Stimulated activated CD4-positive, alpha-beta T cell treated with anti-CD3 and anti-CD28 coated beads, TNF-alpha, amount 100 ng/mL, for 1 hour (primary cell): ENCODE results near the gene CST3.
"Not testable (repeated sequence)": the region's sequence is repeated elsewhere in the genome, so short reads cannot be mapped to it uniquely, and the experiment has no call there.

Source experiments
- DNase-seq, 3 donors: peaks; one replicate each; pipeline ENCODE4 v3.0.0-alpha.2; 2020; ENCODE audit warnings: low read depth in 3 of 3, low spot score in 1 of 3

CST3 gene

GRCh38 chr20:23662276-23662870 lies 24.6 kb upstream of the CST3 start:
- no peak for DNase-seq

GRCh38 chr20:23661002-23661429 lies 23.3 kb upstream of the CST3 start:
- no peak for DNase-seq

- no peak for DNase-seq
Observed at GRCh38 chr20:23659989-23660837, 22.5 kb upstream of the CST3 start.

- DNase-seq: not testable (repeated sequence)
Observed at GRCh38 chr20:23659610-23659988, 21.8 kb upstream of the CST3 start.

GRCh38 chr20:23658989-23659609 lies 21.3 kb upstream of the CST3 start:
- DNase-seq: no peak

GRCh38 chr20:23658336-23658735 lies 20.6 kb upstream of the CST3 start:
- DNase-seq: no peak

- no peak for DNase-seq
Observed at GRCh38 chr20:23657202-23657601, 19.4 kb upstream of the CST3 start.

- no peak for DNase-seq
Observed at GRCh38 chr20:23656372-23656771, 18.6 kb upstream of the CST3 start.

DNA sequence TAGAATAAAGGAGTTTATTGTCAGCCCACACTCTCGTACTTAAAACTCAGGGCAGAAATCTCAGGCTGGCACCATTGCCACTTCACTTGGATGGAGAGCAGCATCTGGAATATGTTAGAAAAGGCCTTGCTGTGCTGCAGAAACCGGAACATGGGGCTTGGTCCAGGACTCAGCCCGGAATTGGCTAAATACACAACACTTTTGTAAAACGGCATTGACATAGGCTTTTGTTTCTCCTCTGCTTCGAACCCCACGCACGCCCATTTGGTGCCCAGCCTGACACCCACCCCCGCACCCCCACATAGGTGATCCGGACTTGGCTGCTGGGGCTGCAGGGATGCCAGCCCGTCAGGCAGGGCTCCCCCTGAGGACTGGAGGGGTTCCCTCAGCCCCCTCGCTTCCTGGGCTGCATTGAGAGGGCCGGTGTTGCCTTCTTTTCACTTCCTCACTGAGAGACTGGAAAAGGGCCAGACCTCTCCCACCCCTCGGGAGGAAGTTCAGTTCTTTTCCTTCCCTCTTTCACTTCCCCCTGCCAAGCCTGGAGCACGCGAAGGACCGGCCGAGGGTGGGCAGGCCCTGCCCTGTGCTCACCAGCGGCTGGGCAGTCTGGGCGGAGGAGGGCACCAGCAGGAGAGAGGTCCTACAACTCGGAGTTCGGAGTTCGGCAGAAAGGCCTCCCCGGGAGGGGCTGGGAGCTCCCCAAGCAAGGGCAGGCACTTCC lies 17.9 kb upstream of the CST3 start:
- no peak for DNase-seq

GRCh38 chr20:23654717-23655116 lies 17.0 kb upstream of the CST3 start:
- DNase-seq: no peak

DNA sequence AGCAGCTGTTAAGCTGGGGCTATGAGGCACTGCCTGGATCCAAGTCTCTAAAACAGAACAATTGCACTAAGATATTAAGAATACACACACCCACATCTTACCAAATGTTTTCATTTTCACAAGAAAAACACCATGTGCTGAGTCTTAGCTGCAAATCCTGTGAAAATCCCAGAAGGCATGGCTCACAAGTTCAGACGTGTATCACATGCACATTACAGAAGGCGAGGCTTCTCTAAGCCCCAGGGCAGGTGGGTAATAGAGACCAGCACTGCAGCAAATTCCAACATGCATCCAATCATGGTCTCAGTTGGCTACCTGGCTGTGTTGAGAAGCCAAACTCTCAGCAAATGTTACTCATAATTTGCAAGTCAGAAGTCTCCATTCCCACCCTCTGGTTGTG lies 16.2 kb upstream of the CST3 start:
- no peak for DNase-seq

- DNase-seq: no peak
Observed at GRCh38 chr20:23653400-23653938, 15.7 kb upstream of the CST3 start.

GRCh38 chr20:23652926-23653325 lies 15.2 kb upstream of the CST3 start:
- no peak for DNase-seq

DNA sequence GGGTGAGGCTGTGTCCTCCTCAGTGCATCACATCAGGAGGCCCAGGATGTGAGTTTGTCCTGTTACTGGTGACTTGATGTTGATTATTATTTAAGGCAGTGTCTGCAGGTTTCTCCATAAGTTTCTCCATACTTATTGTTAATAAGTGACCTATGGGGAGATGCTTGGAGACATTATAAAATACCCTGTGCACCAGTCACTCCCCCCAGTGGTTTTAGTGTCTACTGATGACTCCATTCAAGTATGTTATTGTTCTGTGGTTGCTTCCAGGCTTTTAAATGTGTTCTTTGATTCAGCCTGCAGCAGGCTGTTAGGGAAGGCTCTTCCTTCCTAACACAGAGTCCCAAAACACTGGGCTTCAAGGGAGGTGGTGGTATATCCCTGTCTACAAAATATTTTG lies 14.6 kb upstream of the CST3 start:
- DNase-seq: no peak

DNA sequence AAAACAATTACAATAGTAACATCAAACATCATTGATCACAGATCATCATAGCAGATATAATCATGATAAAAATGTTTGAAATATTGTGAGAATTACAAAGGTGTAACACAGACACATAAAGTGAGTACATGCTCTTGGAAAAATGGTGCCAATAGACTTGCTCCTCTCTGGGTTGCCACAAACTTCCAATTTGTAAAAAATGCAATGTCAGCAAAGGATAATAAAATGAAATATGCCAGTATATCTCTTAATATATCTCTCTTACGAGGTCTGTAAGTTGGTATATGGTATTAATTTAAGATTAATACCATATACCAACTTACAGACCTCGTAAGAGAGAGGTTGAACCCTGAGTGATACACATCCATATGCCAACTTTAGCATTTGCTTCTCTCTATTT lies 13.4 kb upstream of the CST3 start:
- DNase-seq: no peak

DNA sequence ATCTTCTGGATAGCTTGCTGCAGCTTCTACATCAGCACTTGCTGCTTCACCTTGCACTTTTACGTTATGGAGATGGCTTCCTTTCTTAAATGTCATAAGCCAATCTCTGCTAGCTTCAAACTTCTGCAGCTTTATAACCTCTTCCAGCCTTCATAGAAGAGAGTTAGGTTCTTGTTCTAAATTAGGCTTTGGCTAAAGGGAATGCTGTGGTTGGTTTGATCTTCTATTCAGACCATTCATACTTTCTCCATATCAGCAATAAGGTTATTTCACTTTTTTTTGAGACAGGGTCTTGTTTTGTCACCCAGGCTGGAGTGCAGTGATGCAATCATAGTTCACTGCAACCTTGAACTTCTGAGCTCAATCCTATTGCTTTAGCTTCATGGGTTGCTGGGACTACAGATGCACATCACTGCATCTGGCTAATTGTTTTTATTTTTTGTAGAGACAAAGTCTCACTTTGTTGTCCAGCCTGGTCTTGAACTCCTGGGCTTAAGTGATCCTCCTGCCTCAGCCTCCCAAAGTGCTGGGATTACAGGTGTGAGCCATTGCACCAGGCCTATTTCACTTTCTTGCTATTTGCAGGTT lies 12.2 kb upstream of the CST3 start:
- DNase-seq: no peak

- no peak for DNase-seq
Observed at GRCh38 chr20:23649242-23649641, 11.5 kb upstream of the CST3 start.

GRCh38 chr20:23647346-23647745 lies 9.6 kb upstream of the CST3 start:
- no peak for DNase-seq

GRCh38 chr20:23646106-23646873 lies 8.5 kb upstream of the CST3 start:
- no peak for DNase-seq

DNA sequence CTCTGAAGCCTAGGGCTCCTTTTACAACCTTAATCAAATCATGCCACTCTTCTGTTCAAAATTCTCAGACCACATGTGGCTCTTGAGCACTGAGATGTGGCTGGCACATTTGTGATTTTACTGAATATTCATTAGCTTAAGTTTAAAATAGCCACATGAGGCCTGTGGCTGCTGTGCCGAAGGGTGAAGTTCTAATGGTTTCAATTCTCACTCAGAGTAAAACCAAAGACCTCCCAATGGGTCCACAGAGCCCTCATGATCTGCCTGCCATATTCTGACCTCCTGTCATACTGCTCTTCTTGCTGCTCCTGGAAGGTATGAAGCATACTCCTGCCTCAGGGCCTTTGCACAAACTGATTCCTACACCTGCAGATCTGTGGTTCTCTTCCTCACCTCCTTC lies 7.8 kb upstream of the CST3 start:
- DNase-seq: no peak
